Transverse colon (tissue), 4 donors: ENCODE results near the gene ERLIN1.
"Not testable (repeated sequence)": the region's sequence is repeated elsewhere in the genome, so short reads cannot be mapped to it uniquely, and the experiment has no call there.

Experiments used
- POLR2A ChIP-seq: fragments of 450-650 bp; IDR thresholded peaks from one replicate; pipeline ENCODE4 v1.6.1; 2016; ENCODE audit warnings: antibody characterized with exemption, mild to moderate bottlenecking, moderate library complexity
- POLR2AphosphoS5 ChIP-seq, 3 donors: sonication (generic); formaldehyde crosslinking; IDR thresholded peaks; one replicate each; pipeline ENCODE4 v1.6.1; 2016; ENCODE audit warnings: antibody characterized with exemption in 3 of 3
- TF ChIP-seq, protein P1 (sequence below), 5 experiments: fragments of 200-600 bp in 3 of 5; fragments of 450-650 bp in 2 of 5; sonication (generic) in 3 of 5; IDR thresholded peaks; 1 replicate in 2 of 5; 2 replicates in 3 of 5; pipeline ENCODE4 v1.5.1; 2016 to 2017; ENCODE audit warnings: antibody characterized with exemption in 5 of 5, inconsistent platforms in 3 of 5, mild to moderate bottlenecking in 2 of 5, moderate library complexity in 1 of 5

DNA sequence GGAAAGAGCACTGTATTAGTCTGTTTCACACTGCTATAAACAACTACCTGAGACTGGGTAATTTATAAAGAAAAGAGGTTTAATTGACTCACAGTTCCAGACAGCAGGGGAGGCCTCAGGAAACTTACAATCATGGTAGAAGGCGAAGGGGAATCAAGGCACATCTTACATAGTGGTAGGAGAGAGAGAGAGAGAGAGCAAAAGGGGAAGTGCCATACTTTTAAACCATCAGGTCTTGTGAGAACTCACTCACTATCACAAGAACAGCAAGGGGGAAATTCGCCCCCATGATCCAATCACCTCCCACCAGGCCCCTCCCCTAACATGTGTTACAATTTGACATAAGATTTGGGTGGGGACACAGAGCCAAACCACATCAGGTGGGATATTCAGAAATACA, 60.5 kb downstream of the ERLIN1 start:
- not testable (repeated sequence) for TF ChIP-seq POLR2AphosphoS5 (IDR thresholded peaks at IDR 0.05); POLR2A
- TF ChIP-seq, protein P1, sequence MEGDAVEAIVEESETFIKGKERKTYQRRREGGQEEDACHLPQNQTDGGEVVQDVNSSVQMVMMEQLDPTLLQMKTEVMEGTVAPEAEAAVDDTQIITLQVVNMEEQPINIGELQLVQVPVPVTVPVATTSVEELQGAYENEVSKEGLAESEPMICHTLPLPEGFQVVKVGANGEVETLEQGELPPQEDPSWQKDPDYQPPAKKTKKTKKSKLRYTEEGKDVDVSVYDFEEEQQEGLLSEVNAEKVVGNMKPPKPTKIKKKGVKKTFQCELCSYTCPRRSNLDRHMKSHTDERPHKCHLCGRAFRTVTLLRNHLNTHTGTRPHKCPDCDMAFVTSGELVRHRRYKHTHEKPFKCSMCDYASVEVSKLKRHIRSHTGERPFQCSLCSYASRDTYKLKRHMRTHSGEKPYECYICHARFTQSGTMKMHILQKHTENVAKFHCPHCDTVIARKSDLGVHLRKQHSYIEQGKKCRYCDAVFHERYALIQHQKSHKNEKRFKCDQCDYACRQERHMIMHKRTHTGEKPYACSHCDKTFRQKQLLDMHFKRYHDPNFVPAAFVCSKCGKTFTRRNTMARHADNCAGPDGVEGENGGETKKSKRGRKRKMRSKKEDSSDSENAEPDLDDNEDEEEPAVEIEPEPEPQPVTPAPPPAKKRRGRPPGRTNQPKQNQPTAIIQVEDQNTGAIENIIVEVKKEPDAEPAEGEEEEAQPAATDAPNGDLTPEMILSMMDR (IDR thresholded peaks at IDR 0.05), result not testable (repeated sequence)
